Trophoblast cell (in vitro differentiated cells and primary cell): ENCODE data around the gene TIMM50.

Source experiments
- DNase-seq, 2 donors: peaks; one replicate each; pipeline ENCODE4 v3.0.0-alpha.2; 2016
- H2AFZ ChIP-seq: 2 replicates; pipeline ENCODE4 v1.6.1; 2013; ENCODE audit warnings: low read length, moderate library complexity, mild to moderate bottlenecking; ENCODE audit not compliant: insufficient read depth, poor library complexity
- H2AK5ac ChIP-seq: 2 replicates; pipeline ENCODE4 v1.6.1; 2013; ENCODE audit warnings: mild to moderate bottlenecking, low read length
- H2BK120ac ChIP-seq: 2 replicates; pipeline ENCODE4 v1.6.1; 2013; ENCODE audit warnings: low read length, mild to moderate bottlenecking, moderate library complexity; ENCODE audit not compliant: insufficient read depth, poor library complexity
- H2BK12ac ChIP-seq: 2 replicates; pipeline ENCODE4 v1.6.1; 2013; ENCODE audit warnings: mild to moderate bottlenecking, low read length, moderate library complexity
- H2BK5ac ChIP-seq: 2 replicates; pipeline ENCODE4 v1.6.1; 2013; ENCODE audit warnings: low read length, low read depth, moderate library complexity, mild to moderate bottlenecking; ENCODE audit not compliant: poor library complexity
- H3K14ac ChIP-seq: 2 replicates; pipeline ENCODE4 v1.6.1; 2013; ENCODE audit warnings: mild to moderate bottlenecking, low read length
- H3K18ac ChIP-seq: 2 replicates; pipeline ENCODE4 v1.6.1; 2013; ENCODE audit warnings: mild to moderate bottlenecking, low read length
- H3K23ac ChIP-seq: 2 replicates; pipeline ENCODE4 v1.6.1; 2013; ENCODE audit warnings: low read length
- H3K27ac ChIP-seq: 2 replicates; pipeline ENCODE4 v1.5.1; 2013; ENCODE audit warnings: low read depth, mild to moderate bottlenecking, inconsistent platforms, low read length, moderate library complexity
- H3K27me3 ChIP-seq: 2 replicates; pipeline ENCODE4 v1.6.1; 2013; ENCODE audit warnings: inconsistent platforms, mild to moderate bottlenecking, low read length, moderate library complexity; ENCODE audit not compliant: insufficient read depth
- H3K36me3 ChIP-seq, 2 experiments: 1 replicate in 1 of 2; 2 replicates in 1 of 2; pipeline ENCODE4 v1.6.1; 2013; ENCODE audit warnings: low read length in 2 of 2, mild to moderate bottlenecking in 2 of 2, moderate library complexity in 1 of 2; ENCODE audit not compliant: insufficient read depth in 2 of 2, control insufficient read depth in 1 of 2
- H3K4ac ChIP-seq: 2 replicates; pipeline ENCODE4 v1.6.1; 2013; ENCODE audit warnings: low read depth, mild to moderate bottlenecking, low read length, moderate library complexity
- H3K4me1 ChIP-seq, 2 experiments: 1 replicate in 1 of 2; 2 replicates in 1 of 2; pipeline ENCODE4 v1.6.1; 2013; ENCODE audit warnings: low read length in 2 of 2, mild to moderate bottlenecking in 2 of 2, moderate library complexity in 1 of 2; ENCODE audit not compliant: insufficient read depth in 2 of 2, control insufficient read depth in 1 of 2
- H3K4me2 ChIP-seq: 2 replicates; pipeline ENCODE4 v1.6.1; 2013; ENCODE audit warnings: inconsistent platforms, mild to moderate bottlenecking, low read length, moderate library complexity
- H3K4me3 ChIP-seq: 2 replicates; pipeline ENCODE4 v1.5.1; 2013; ENCODE audit warnings: mild to moderate bottlenecking, low read depth, low read length, inconsistent platforms
- H3K79me1 ChIP-seq: one replicate; pipeline ENCODE4 v1.6.1; 2013; ENCODE audit warnings: low read length
- H3K79me2 ChIP-seq: 2 replicates; pipeline ENCODE4 v1.6.1; 2013; ENCODE audit warnings: low read length, mild to moderate bottlenecking; ENCODE audit not compliant: control insufficient read depth, insufficient read depth, poor library complexity
- H3K9ac ChIP-seq: 2 replicates; pipeline ENCODE4 v1.6.1; 2013; ENCODE audit warnings: mild to moderate bottlenecking, low read length
- H3K9me3 ChIP-seq: 2 replicates; pipeline ENCODE4 v1.6.1; 2013; ENCODE audit warnings: low read depth, mild to moderate bottlenecking, control low read depth, inconsistent platforms, low read length; ENCODE audit not compliant: insufficient read depth
- H4K12ac ChIP-seq: 2 replicates; pipeline ENCODE4 v1.6.1; 2013; ENCODE audit warnings: low read depth, mild to moderate bottlenecking, low read length, moderate library complexity
- H4K8ac ChIP-seq: 2 replicates; pipeline ENCODE4 v1.6.1; 2013; ENCODE audit warnings: low read depth, mild to moderate bottlenecking, low read length, moderate library complexity
- H4K91ac ChIP-seq: one replicate; pipeline ENCODE4 v1.6.1; 2013; ENCODE audit warnings: low read depth, mild to moderate bottlenecking, low read length, moderate library complexity
- WGBS: extraction: QIAGEN DNeasy Blood & Tissue Kit; methylation state at CpG from one replicate; pipeline ENCODE4 v1.1.7; 2013; ENCODE audit warnings: missing lambda C conversion rate; ENCODE audit not compliant: insufficient read length, insufficient coverage; ENCODE audit errors: extremely low coverage; 5-methylcytosine and 5-hydroxymethylcytosine counted together

TIMM50 gene

GRCh38 chr19:39435499-39436349 is 44.9 kb upstream of the TIMM50 start, which contains the start of gene RPS16:
Gene RPS16 (minus strand): TSS chr19:39435949. CDS start chr19:39435895, 54 bp downstream.
- H4K91ac ChIP-seq: peak within 1 kb of the TSS; percentile 95
- peak within 1 kb of the TSS; percentile 91 for H4K12ac ChIP-seq
- H3K4me2 ChIP-seq: peak within 1 kb of the TSS; percentile 88
- H3K27me3 ChIP-seq: no peaks in the 10 kb centered on the region
- peak within 1 kb of the TSS; percentile 93 for H4K8ac ChIP-seq
- H2BK120ac ChIP-seq: peak within 1 kb of the TSS; percentile 89
- H2AK5ac ChIP-seq: peak within 1 kb of the TSS; percentile 95
- H3K4me1 ChIP-seq: peaks cover 5 to 14% of the 10 kb centered on the region in 2 experiments
- H3K27ac ChIP-seq: peak within 1 kb of the TSS; percentile 42
- H3K9ac ChIP-seq: peak within 1 kb of the TSS; percentile 100
- H3K4me3 ChIP-seq: peak within 1 kb of the TSS; percentile 100
- WGBS: no CpG with 5 or more reads among the region's 61 CpGs
- H3K23ac ChIP-seq: peak within 1 kb of the TSS; percentile 41
- peaks cover 10% of the 10 kb centered on the region for H3K79me2 ChIP-seq
- H2AFZ ChIP-seq: peak within 1 kb of the TSS; percentile 45
- DNase-seq: peak; percentile 99
- H3K36me3 ChIP-seq: peaks cover 22 to 26% of the 10 kb centered on the region in 2 experiments
- no peak within 1 kb of the TSS for H2BK12ac ChIP-seq
- H3K14ac ChIP-seq: peak within 1 kb of the TSS; percentile 98
- H3K9me3 ChIP-seq: no peaks in the 10 kb centered on the region
- H3K4ac ChIP-seq: peak within 1 kb of the TSS; percentile 100
- H2BK5ac ChIP-seq: peak within 1 kb of the TSS; percentile 84
- H3K79me1 ChIP-seq: peaks cover 6% of the 10 kb centered on the region
- H3K18ac ChIP-seq: peak within 1 kb of the TSS; percentile 98

- no peak for DNase-seq
- peaks cover 6% of the 10 kb centered on the region for H3K79me1 ChIP-seq
- peak overlapping the region; percentile 90 for H4K8ac ChIP-seq
- peak overlapping the region; percentile 41 for H2BK5ac ChIP-seq
- H2AK5ac ChIP-seq: no peak overlapping the region
- H3K9me3 ChIP-seq: no peaks in the 10 kb centered on the region
- H3K4me3 ChIP-seq: no peak overlapping the region
- H3K4me1 ChIP-seq: peaks cover 5 to 10% of the 10 kb centered on the region in 2 experiments
- peaks cover 22 to 26% of the 10 kb centered on the region in 2 experiments for H3K36me3 ChIP-seq
- no CpG with 5 or more reads among the region's 2 CpGs for WGBS
- H3K23ac ChIP-seq: no peak overlapping the region
- H3K79me2 ChIP-seq: peaks cover 10% of the 10 kb centered on the region
- H3K27ac ChIP-seq: peak overlapping the region; percentile 42
- no peak overlapping the region for H2BK120ac ChIP-seq
- H3K4ac ChIP-seq: peak overlapping the region; percentile 30
- H3K9ac ChIP-seq: peak overlapping the region; percentile 80
- H3K4me2 ChIP-seq: peak overlapping the region; percentile 84
- no peaks in the 10 kb centered on the region for H3K27me3 ChIP-seq
- H2AFZ ChIP-seq: peak overlapping the region; percentile 45
- H2BK12ac ChIP-seq: no peak overlapping the region
- H3K14ac ChIP-seq: peak overlapping the region; percentile 69
- peak overlapping the region; percentile 81 for H4K91ac ChIP-seq
- no peak overlapping the region for H3K18ac ChIP-seq
- H4K12ac ChIP-seq: peak overlapping the region; percentile 69
Observed at GRCh38 chr19:39436350-39436716, 44.3 kb upstream of the TIMM50 start.

DNA sequence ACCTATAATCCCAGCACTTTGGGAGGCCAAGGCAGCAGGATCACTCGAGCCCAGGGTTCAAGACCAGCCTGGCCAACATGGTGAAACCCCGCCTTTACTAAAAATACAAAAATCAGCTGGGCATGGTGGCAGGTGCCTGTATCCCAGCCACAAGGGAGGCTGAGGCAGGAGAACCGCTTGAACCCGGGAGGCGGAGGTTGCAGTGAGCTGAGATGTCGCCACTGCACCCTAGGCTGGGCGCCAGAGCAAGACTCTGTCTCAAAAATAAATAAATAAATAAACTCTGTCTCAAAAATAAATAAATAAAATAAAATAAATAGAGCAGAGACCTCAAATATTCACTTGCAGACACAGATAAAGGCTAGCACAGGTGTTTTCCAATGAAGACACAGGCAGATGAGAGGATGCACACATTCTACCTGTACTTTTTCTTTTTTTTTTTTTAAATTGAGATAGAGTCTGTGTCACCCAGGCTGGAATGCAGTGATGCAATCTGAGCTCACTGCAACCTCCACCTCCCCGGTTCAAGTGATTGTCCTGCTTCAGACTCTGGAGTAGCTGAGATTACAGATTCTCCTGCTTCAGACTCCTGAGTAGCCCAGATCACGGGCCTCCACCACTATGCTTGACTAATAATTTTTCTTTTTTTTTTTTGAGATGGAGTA is 42.2 kb upstream of the TIMM50 start:
- peak overlapping the region; percentile 43 for H4K8ac ChIP-seq
- H2AFZ ChIP-seq: no peak overlapping the region

GRCh38 chr19:39444598-39445195 is 35.9 kb upstream of the TIMM50 start:
- Histone ChIP-seq H3K9ac (peak overlapping the region; percentile 90), H3K36me3 (peaks cover 3 to 5% of the 10 kb centered on the region in 2 experiments), H3K9me3 (no peaks in the 10 kb centered on the region), H4K8ac (peak overlapping the region; percentile 89), H3K4me3 (peak overlapping the region; percentile 95), H3K14ac (peak overlapping the region; percentile 60), H2BK12ac (no peak overlapping the region), H3K27ac (peak overlapping the region; percentile 52), H3K23ac (no peak overlapping the region), H3K79me2 (peaks cover 27% of the 10 kb centered on the region), H2BK5ac (peak overlapping the region; percentile 50), H2AFZ (peak overlapping the region; percentile 40), H2AK5ac (peak overlapping the region; percentile 64), H3K79me1 (peaks cover 9% of the 10 kb centered on the region), H3K27me3 (no peaks in the 10 kb centered on the region), H3K4ac (peak overlapping the region; percentile 71), H3K18ac (peak overlapping the region; percentile 30), H4K91ac (peak overlapping the region; percentile 62), H4K12ac (peak overlapping the region; percentile 63), H3K4me2 (peak overlapping the region; percentile 74), H2BK120ac (peak overlapping the region; percentile 15), H3K4me1 (peaks cover 8 to 16% of the 10 kb centered on the region in 2 experiments)
- no CpG with 5 or more reads among the region's 17 CpGs for whole genome bisulfite sequencing
- DNase-seq: peak in 1 of 2 donors; percentile 51

More for the DNA sequence above, 42.2 kb upstream of the TIMM50 start:
- Histone ChIP-seq H2BK5ac (no peak overlapping the region), H4K12ac (no peak overlapping the region), H3K14ac (no peak overlapping the region), H3K27me3 (no peaks in the 10 kb centered on the region), H4K91ac (no peak overlapping the region), H2AK5ac (no peak overlapping the region), H3K18ac (no peak overlapping the region), H3K27ac (no peak overlapping the region), H2BK12ac (no peak overlapping the region), H3K79me1 (peaks cover 6% of the 10 kb centered on the region), H3K9me3 (no peaks in the 10 kb centered on the region), H3K9ac (no peak overlapping the region), H2BK120ac (no peak overlapping the region), H3K79me2 (peaks cover 10% of the 10 kb centered on the region), H3K4me3 (no peak overlapping the region), H3K36me3 (peaks cover 11 to 14% of the 10 kb centered on the region in 2 experiments), H3K4me2 (no peak overlapping the region), H3K23ac (no peak overlapping the region), H3K4me1 (peaks cover 5 to 10% of the 10 kb centered on the region in 2 experiments), H3K4ac (no peak overlapping the region)
- WGBS: no CpG with 5 or more reads among the region's 9 CpGs
- DNase-seq: peak; percentile 67 to 77
